Mesodermal cell (in vitro differentiated cells): ENCODE measurements around the gene MMRN2.
"Not testable (repeated sequence)": the region's sequence is repeated elsewhere in the genome, so short reads cannot be mapped to it uniquely, and the experiment has no call there.

Experiments
- H3K27ac ChIP-seq: 2 replicates; pipeline ENCODE4 v1.7.0; 2013; ENCODE audit warnings: mild to moderate bottlenecking, low read depth, low read length, moderate library complexity; ENCODE audit not compliant: severe bottlenecking
- H3K36me3 ChIP-seq: 2 replicates; pipeline ENCODE4 v1.7.1; 2013; ENCODE audit warnings: mild to moderate bottlenecking, low read length, moderate library complexity; ENCODE audit not compliant: control insufficient read depth, insufficient read depth
- H3K4me1 ChIP-seq: one replicate; pipeline ENCODE4 v1.7.1; 2013; ENCODE audit warnings: mild to moderate bottlenecking, low read length; ENCODE audit not compliant: insufficient read depth, control insufficient read depth, poor library complexity, severe bottlenecking
- H3K4me3 ChIP-seq: 2 replicates; pipeline ENCODE4 v1.7.0; 2013; ENCODE audit warnings: low read length, control low read depth, mild to moderate bottlenecking; ENCODE audit not compliant: insufficient read depth, poor library complexity, severe bottlenecking; ENCODE audit errors: extremely low read depth
- H3K9me3 ChIP-seq: 2 replicates; pipeline ENCODE4 v1.7.1; 2013; ENCODE audit warnings: mild to moderate bottlenecking, low read length, moderate library complexity; ENCODE audit not compliant: control insufficient read depth
- WGBS, 2 experiments: methylation state at CpG; one replicate each; pipeline ENCODE4 v1.1.5; 2013; ENCODE audit warnings: missing lambda C conversion rate in 2 of 2; ENCODE audit not compliant: insufficient coverage in 2 of 2; 5-methylcytosine and 5-hydroxymethylcytosine counted together

The MMRN2 gene

GRCh38 chr10:86954681-86955500 is 2.5 kb downstream of the MMRN2 start:
- peaks cover 28% of the 10 kb centered on the region for H3K9me3 ChIP-seq
- H3K4me3 ChIP-seq: peak overlapping the region; percentile 30
- peak overlapping the region; percentile 85 for H3K27ac ChIP-seq
- peaks cover 4% of the 10 kb centered on the region for H3K36me3 ChIP-seq
- 39 to 44% methylated on average over 10 to 12 of the region's 13 CpGs for WGBS, 2 experiments
- H3K4me1 ChIP-seq: peaks cover 51% of the 10 kb centered on the region

- peaks cover 4% of the 10 kb centered on the region for H3K36me3 ChIP-seq
- peaks cover 28% of the 10 kb centered on the region for H3K9me3 ChIP-seq
- 64 to 67% methylated on average over 6 to 9 of the region's 15 CpGs for WGBS, 2 experiments
- peaks cover 42% of the 10 kb centered on the region for H3K4me1 ChIP-seq
- peak overlapping the region; percentile 85 for H3K27ac ChIP-seq
- H3K4me3 ChIP-seq: peak overlapping the region; percentile 6
Observed at GRCh38 chr10:86953747-86954680, 3.4 kb downstream of the MMRN2 start.

GRCh38 chr10:86952697-86953096 is 4.7 kb downstream of the MMRN2 start:
- H3K27ac ChIP-seq, H3K4me3 ChIP-seq, H3K36me3 ChIP-seq: not testable (repeated sequence)
- H3K4me1 ChIP-seq: peaks cover 30% of the 10 kb centered on the region
- H3K9me3 ChIP-seq: peaks cover 28% of the 10 kb centered on the region
- WGBS, 2 experiments: 97% methylated on average over 6 to 8 of the region's 10 CpGs

DNA sequence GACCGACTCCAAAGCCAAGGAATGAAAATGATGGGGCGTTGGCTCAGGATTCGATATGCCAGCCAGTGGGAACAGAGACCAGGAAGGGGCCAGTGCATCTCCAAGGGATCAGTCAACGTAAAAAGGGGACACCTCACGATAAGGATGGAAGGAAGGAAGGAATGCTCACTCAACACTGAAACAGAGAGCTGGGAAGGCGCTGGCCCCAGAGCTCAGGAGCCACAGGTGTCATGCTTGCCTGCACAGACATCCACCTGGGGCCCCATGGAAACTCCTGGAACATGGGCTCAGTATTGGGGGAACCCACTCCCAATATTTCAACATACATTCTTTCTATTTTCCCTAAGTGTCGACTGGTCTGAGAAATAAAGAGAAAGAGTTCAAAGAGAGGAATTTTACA is 5.3 kb downstream of the MMRN2 start:
- Histone ChIP-seq H3K36me3 (peaks cover 4% of the 10 kb centered on the region), H3K9me3 (peaks cover 28% of the 10 kb centered on the region), H3K4me3 (no peak overlapping the region), H3K27ac (no peak overlapping the region), H3K4me1 (peaks cover 27% of the 10 kb centered on the region)
- WGBS, 2 experiments: 93 to 95% methylated on average over 5 to 7 of the region's 7 CpGs

DNA sequence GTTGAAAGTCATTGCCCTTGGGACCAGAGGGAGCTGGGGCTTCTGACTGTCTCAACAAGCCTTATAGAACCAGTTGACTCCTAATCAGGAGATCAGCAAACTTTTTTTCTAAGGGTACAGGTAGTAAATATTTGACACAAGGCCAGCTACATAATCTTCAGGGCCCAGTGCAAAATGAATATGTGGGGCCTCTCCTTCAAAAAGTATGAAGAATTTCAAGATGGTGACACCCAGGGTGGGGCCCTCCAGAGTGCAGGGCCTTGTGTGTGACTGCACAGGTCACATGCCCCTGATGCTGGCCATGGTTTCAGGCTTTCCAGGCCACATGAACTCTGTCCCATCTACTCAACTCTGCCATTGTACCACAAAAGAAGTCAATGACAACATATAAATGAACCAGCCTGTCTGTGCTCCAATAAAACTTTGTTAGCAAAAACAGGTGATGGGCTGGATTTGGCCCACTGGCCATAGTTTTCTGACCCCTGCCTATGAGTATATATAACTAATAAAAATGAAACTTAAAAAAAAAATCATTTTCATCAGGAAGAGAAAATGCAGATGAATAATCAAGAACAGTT is 6.1 kb downstream of the MMRN2 start:
- no peak overlapping the region for H3K27ac ChIP-seq
- peaks cover 24% of the 10 kb centered on the region for H3K4me1 ChIP-seq
- H3K9me3 ChIP-seq: peaks cover 28% of the 10 kb centered on the region
- peaks cover 4% of the 10 kb centered on the region for H3K36me3 ChIP-seq
- H3K4me3 ChIP-seq: no peak overlapping the region

DNA sequence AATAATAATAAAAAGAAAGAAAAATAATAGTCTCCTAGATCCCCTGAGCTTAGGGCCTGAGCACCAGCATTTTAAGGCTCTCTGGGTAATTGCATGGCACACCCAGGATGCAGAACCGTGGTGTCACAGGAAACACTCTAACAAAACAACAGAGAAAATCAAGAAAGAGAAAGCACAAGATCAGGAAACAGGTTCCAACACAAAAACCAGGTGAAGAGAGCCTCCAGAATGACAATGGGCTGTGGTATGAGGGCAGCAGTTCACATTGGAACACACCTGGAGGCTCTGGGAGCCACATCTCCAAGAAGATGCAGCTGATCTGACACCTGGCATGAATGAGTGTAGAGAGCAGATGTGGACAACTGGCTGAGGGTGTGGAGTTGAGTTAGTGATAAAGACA is 7.1 kb downstream of the MMRN2 start:
- no peak overlapping the region for H3K27ac ChIP-seq
- H3K4me3 ChIP-seq: no peak overlapping the region
- peaks cover 28% of the 10 kb centered on the region for H3K9me3 ChIP-seq
- 100% methylated on average over 1 of the region's 1 CpG; no CpG with 5 or more reads in 1 of the 2 experiments for WGBS, 2 experiments
- H3K36me3 ChIP-seq: peaks cover 4% of the 10 kb centered on the region
- peaks cover 15% of the 10 kb centered on the region for H3K4me1 ChIP-seq

- H3K4me1 ChIP-seq: not testable (repeated sequence)
Observed at GRCh38 chr10:86947806-86948205, 9.6 kb downstream of the MMRN2 start.

GRCh38 chr10:86946213-86947155 is 10.9 kb downstream of the MMRN2 start:
- WGBS, 2 experiments: 90 to 92% methylated on average over 13 of the region's 13 CpGs
- no peaks in the 10 kb centered on the region for H3K36me3 ChIP-seq
- no peak overlapping the region for H3K27ac ChIP-seq
- peaks cover 4% of the 10 kb centered on the region for H3K4me1 ChIP-seq
- H3K9me3 ChIP-seq: peaks cover 3% of the 10 kb centered on the region
- no peak overlapping the region for H3K4me3 ChIP-seq

More at GRCh38 chr10:86947806-86948205, 9.6 kb downstream of the MMRN2 start:
- not testable (repeated sequence) for H3K27ac ChIP-seq, H3K4me3 ChIP-seq, H3K36me3 ChIP-seq
- H3K9me3 ChIP-seq: peaks cover 15% of the 10 kb centered on the region
- 90 to 93% methylated on average over 3 to 4 of the region's 4 CpGs for WGBS, 2 experiments

GRCh38 chr10:86945361-86946212 is 11.8 kb downstream of the MMRN2 start:
- H3K27ac ChIP-seq: no peak overlapping the region
- WGBS, 2 experiments: 69 to 71% methylated on average over 13 to 15 of the region's 18 CpGs
- H3K4me1 ChIP-seq: peaks cover 4% of the 10 kb centered on the region
- H3K4me3 ChIP-seq: no peak overlapping the region
- no peaks in the 10 kb centered on the region for H3K9me3 ChIP-seq
- no peaks in the 10 kb centered on the region for H3K36me3 ChIP-seq
